Liver (tissue), 9 donors: Measurements from ENCODE around the gene PHLPP1. TPM values are rescaled to one million over a fixed set of nuclear protein-coding genes. Genes with fewer than 3 reads are reported as not detected.

Source experiments
- DNase-seq: peaks from one replicate; pipeline ENCODE4 v3.0.0-alpha.2; 2017; ENCODE audit warnings: low spot score
- H3K27ac ChIP-seq, 2 donors: one replicate each; pipeline ENCODE4 v1.7.0; 2013; ENCODE audit warnings: inconsistent platforms in 2 of 2, low read length in 2 of 2, control low read depth in 1 of 2, low read depth in 1 of 2, mild to moderate bottlenecking in 1 of 2
- H3K27me3 ChIP-seq, 4 donors: one replicate each; pipeline versions ENCODE4 v1.6.1 to v1.7.0; 2013; ENCODE audit warnings: low read length in 3 of 4, inconsistent platforms in 1 of 4, mild to moderate bottlenecking in 1 of 4, moderate library complexity in 1 of 4; ENCODE audit not compliant: control insufficient read depth in 4 of 4, insufficient read depth in 4 of 4
- H3K36me3 ChIP-seq, 4 donors: one replicate each; pipeline versions ENCODE4 v1.6.1 to v1.7.0; 2013; ENCODE audit warnings: low read length in 3 of 4, mild to moderate bottlenecking in 3 of 4, low read depth in 1 of 4, moderate library complexity in 1 of 4; ENCODE audit not compliant: control insufficient read depth in 4 of 4, insufficient read depth in 3 of 4
- H3K4me1 ChIP-seq, 4 donors: one replicate each; pipeline versions ENCODE4 v1.6.1 to v1.7.0; 2013; ENCODE audit warnings: low read length in 3 of 4, mild to moderate bottlenecking in 3 of 4, moderate library complexity in 1 of 4; ENCODE audit not compliant: control insufficient read depth in 4 of 4, insufficient read depth in 4 of 4
- H3K4me3 ChIP-seq, 3 donors: one replicate each; pipeline versions ENCODE4 v1.6.1 to v1.7.0; 2013; ENCODE audit warnings: low read length in 3 of 3, control low read depth in 1 of 3, low read depth in 1 of 3, mild to moderate bottlenecking in 1 of 3
- H3K9ac ChIP-seq, 2 donors: one replicate each; pipeline ENCODE4 v1.7.0; 2013; ENCODE audit warnings: low read length in 2 of 2, mild to moderate bottlenecking in 2 of 2, moderate library complexity in 2 of 2, control low read depth in 1 of 2, low read depth in 1 of 2
- H3K9me3 ChIP-seq, 4 donors: one replicate each; pipeline versions ENCODE4 v1.6.1 to v1.7.0; 2013; ENCODE audit warnings: low read length in 3 of 4; ENCODE audit not compliant: control insufficient read depth in 4 of 4
- ATF3 ChIP-seq: IDR thresholded peaks from 2 replicates; pipeline ENCODE4 v1.6.1; 2016; ENCODE audit warnings: antibody characterized with exemption
- CTCF ChIP-seq: fragments of 150-350 bp; IDR thresholded peaks from 2 replicates; pipeline ENCODE4 v1.5.1; 2017; ENCODE audit warnings: improper control_type of control experiment, low read depth, low read length; ENCODE audit not compliant: missing input control
- EGR1 ChIP-seq, 2 donors: IDR thresholded peaks; 2 replicates each; pipeline ENCODE4 v1.6.1; 2016 to 2018; ENCODE audit warnings: antibody characterized with exemption in 2 of 2, low read depth in 2 of 2
- FOXA1 ChIP-seq: IDR thresholded peaks from 2 replicates; pipeline ENCODE4 v1.6.1; 2016; ENCODE audit warnings: antibody characterized with exemption
- FOXA2 ChIP-seq: IDR thresholded peaks from 2 replicates; pipeline ENCODE4 v1.6.1; 2016; ENCODE audit warnings: antibody characterized with exemption
- GABPA ChIP-seq, 2 donors: IDR thresholded peaks in 1 of 2; conservative IDR thresholded peaks in 1 of 2; 2 replicates each; pipeline ENCODE4 v1.6.1; 2016; ENCODE audit warnings: antibody characterized with exemption in 2 of 2, mild to moderate bottlenecking in 1 of 2, moderate library complexity in 1 of 2
- HNF4A ChIP-seq, 2 donors: conservative IDR thresholded peaks; 2 replicates each; pipeline ENCODE4 v1.6.1; 2016; ENCODE audit warnings: antibody characterized with exemption in 2 of 2, mild to moderate bottlenecking in 2 of 2
- HNF4G ChIP-seq: IDR thresholded peaks from 2 replicates; pipeline ENCODE4 v1.6.1; 2016; ENCODE audit warnings: antibody characterized with exemption
- JUND ChIP-seq, 2 donors: IDR thresholded peaks; 2 replicates each; pipeline ENCODE4 v1.6.1; 2016; ENCODE audit warnings: antibody characterized with exemption in 2 of 2
- MAX ChIP-seq: IDR thresholded peaks from 2 replicates; pipeline ENCODE4 v1.6.1; 2016; ENCODE audit warnings: antibody characterized with exemption
- NR2F2 ChIP-seq: IDR thresholded peaks from 2 replicates; pipeline ENCODE4 v1.6.1; 2016; ENCODE audit warnings: antibody characterized with exemption
- RAD21 ChIP-seq, 2 donors: IDR thresholded peaks; 2 replicates each; pipeline ENCODE4 v1.6.1; 2016; ENCODE audit warnings: antibody characterized with exemption in 2 of 2, mild to moderate bottlenecking in 2 of 2
- REST ChIP-seq: IDR thresholded peaks from 2 replicates; pipeline ENCODE4 v1.6.1; 2016; ENCODE audit warnings: antibody characterized with exemption, mild to moderate bottlenecking
- RXRA ChIP-seq, 2 donors: IDR thresholded peaks; 2 replicates each; pipeline ENCODE4 v1.6.1; 2017 to 2018; ENCODE audit warnings: antibody characterized with exemption in 2 of 2, mild to moderate bottlenecking in 1 of 2
- SP1 ChIP-seq: IDR thresholded peaks from 2 replicates; pipeline ENCODE4 v1.6.1; 2018; ENCODE audit warnings: antibody characterized with exemption, mild to moderate bottlenecking
- TAF1 ChIP-seq: conservative IDR thresholded peaks from 2 replicates; pipeline ENCODE4 v1.6.1; 2016; ENCODE audit warnings: antibody characterized with exemption, mild to moderate bottlenecking
- YY1 ChIP-seq: IDR thresholded peaks from 2 replicates; pipeline ENCODE4 v1.6.1; 2016; ENCODE audit warnings: antibody characterized with exemption, mild to moderate bottlenecking
- ZBTB33 ChIP-seq: IDR thresholded peaks from 2 replicates; pipeline ENCODE4 v1.6.1; 2016; ENCODE audit warnings: antibody characterized with exemption
- WGBS: extraction: QIAGEN DNeasy Blood & Tissue Kit; methylation state at CpG from one replicate; pipeline ENCODE4 v1.1.7; 2013; 5-methylcytosine and 5-hydroxymethylcytosine counted together
- polyA plus RNA-seq, 2 donors: library from polyadenylated mRNA; stranded (reverse) in 1 of 2; unstranded in 1 of 2; fragments of 200-250 nt in 1 of 2; fragments of >200 nt in 1 of 2; fragmentation: Nextera tagmentation in 1 of 2; extraction: Ambion mirVana in 1 of 2; gene quantifications; one replicate each; pipeline versions ENCODE4 v1.2.1 to v1.2.3, GENCODE V29; 2013 to 2015
- total RNA-seq, 2 donors: library from RNA; depleted of rRNA; stranded (reverse); fragments of >200 nt; gene quantifications; one replicate each; pipeline ENCODE4 v1.2.3, GENCODE V29; 2014
- donor health status: healthy.
- donor health status: healthy.
- donor health status: healthy.
- donor health status: healthy.
- donor health status: healthy.

The PHLPP1 gene
- total and polyA plus RNA-seq, 4 donors: 4.2 to 14.5 (median 8.6) TPM

DNA sequence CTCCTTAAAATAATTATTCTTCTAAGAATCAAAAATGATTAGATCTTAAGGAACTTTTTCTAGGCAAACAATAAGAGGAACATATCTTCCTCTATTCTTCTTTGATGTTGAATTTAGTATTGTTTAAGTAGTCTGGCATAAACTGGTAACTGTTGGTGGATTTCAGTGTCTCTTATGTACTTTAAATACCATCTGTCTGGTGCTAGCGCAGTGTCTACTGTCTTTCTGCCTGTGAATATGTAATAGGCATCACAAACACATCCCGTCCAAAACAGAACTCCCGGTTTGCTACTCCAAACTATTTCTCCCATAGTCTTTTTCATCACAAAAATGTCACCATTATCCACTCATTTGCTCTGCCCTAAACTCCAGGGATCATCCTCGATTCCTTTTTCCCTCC lies 281.7 kb downstream of the PHLPP1 start:
- Histone ChIP-seq H3K9ac (no peak overlapping the region), H3K27me3 (no peaks in the 10 kb centered on the region), H3K4me3 (no peak overlapping the region), H3K4me1 (peaks cover 0 to 4% (median 2%) of the 10 kb centered on the region in 4 donors), H3K9me3 (no peaks in the 10 kb centered on the region), H3K27ac (no peak overlapping the region), H3K36me3 (no peaks in the 10 kb centered on the region)
- TF ChIP-seq MAX: no peak
- TF ChIP-seq RXRA (IDR thresholded peaks at IDR 0.05): no peak
- no peak for TF ChIP-seq CTCF
- TF ChIP-seq EGR1 (IDR thresholded peaks at IDR 0.05; ENCODE audit: low read depth in 2 of 2): no peak
- no peak for TF ChIP-seq RAD21 (IDR thresholded peaks at IDR 0.05)
- TF ChIP-seq ATF3: no peak
- no peak for TF ChIP-seq FOXA1
- TF ChIP-seq HNF4A (conservative IDR thresholded peaks at IDR 0.05): no peak
- no peak for TF ChIP-seq TAF1
- no peak for TF ChIP-seq REST
- TF ChIP-seq GABPA (IDR thresholded peaks at IDR 0.05 in 1 of 2, conservative IDR thresholded peaks at IDR 0.05 in 1 of 2): no peak
- no peak for TF ChIP-seq HNF4G
- TF ChIP-seq ZBTB33: no peak
- no peak for TF ChIP-seq JUND (IDR thresholded peaks at IDR 0.05)
- TF ChIP-seq YY1: no peak
- no peak for TF ChIP-seq NR2F2
- TF ChIP-seq FOXA2: no peak
- no peak for TF ChIP-seq SP1
- WGBS: 86% methylated on average over 4 of the region's 4 CpGs
- DNase-seq: no peak
